Astrocyte of the hippocampus (primary cell): ENCODE measurements around the gene FOXO6.

Experiments used
- DNase-seq: peaks from one replicate; pipeline ENCODE4 v3.0.0; 2011; ENCODE audit warnings: low read depth, low spot score

Gene FOXO6

DNA sequence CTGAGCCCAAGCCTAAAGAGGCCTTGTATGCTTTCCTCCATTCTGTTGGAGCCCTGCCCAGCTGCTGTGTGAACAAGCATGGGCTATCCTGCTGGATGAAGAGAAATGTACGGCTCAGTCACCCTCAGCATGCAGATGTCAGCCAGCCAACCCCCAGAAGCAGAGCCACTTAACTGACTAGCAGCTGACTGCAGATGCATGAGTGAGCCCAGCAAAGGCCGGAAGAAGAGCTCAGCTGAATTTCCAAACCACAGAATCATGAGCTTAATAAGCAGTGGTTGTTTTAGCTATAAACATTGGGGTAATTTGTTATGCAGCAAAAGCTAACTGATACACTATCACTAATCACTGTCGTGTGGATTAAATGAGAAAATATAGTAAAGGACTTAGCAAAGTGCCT, 39.0 kb downstream of the FOXO6 start:
- DNase-seq, result no peak

DNA sequence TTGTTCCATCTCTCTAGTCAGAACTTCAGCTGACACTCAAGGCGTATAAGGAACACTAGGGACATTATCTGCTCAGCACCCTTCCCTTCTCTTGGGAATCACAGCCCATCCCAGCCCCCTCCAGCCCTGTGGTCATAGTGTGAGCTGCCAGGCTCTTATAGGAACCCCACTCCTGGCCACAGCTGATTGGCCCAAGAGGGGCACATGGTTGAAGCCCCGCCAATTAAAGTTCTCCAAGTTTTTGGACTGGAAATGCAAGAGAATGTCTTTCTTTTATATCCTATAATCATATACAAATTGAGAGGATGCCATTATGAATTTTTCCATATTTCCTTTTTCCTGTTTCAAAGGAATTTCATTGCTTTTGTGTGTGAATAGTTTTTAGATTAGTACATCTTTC, 40.7 kb downstream of the FOXO6 start:
- DNase-seq, result no peak

DNA sequence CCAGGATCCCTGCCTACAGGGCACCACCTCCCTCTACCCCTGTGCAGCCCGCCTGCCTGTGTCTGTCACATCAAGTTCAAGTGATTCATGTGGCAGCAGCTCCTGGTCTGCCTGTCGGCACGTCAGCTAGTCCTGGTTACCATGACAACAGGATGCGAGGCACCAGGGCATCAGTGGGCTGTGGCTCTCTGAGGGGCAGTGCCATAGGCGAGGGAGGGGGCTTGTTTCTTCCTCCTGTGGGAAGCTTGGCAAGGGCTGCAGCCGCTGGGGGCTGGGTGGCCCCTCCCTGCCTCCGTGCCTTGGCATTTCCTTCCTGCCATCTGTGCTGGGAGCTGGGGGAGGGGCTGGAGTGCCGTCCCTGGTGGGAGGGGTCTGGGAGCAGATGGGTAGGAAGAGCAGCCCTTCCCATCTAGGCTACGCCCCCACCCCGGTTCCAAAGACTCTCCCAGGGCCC, 43.1 kb downstream of the FOXO6 start:
- DNase-seq, result peak; percentile 79

DNA sequence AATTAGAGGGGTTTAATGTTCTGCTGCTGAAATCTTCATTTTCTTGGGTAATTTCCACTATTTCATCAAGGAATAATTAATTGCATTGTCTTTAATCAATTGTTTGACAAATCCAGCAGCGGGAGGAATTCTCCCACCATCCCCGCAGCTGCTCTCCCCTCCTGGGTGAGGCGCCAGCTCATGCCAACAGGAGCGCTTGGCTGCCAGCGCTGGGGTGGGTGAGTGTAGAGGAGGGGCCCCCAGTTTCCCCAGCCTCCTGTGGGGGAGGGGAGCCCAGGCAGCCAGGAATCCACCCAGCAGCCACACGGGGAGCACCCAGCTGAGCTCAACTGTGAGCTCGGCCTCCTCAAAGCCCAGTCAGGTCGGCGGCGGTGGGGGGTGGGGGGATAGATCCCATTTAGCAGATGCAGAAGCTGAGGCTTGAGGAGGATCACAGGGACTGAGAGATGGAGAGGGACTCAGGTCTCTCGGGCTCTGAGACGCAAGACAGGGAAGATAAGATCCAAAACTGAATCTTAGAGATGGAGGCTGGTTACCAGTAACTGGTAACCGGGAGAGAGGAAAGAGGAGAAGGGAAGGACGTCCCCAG, 46.5 kb downstream of the FOXO6 start:
- no peak for DNase-seq

DNA sequence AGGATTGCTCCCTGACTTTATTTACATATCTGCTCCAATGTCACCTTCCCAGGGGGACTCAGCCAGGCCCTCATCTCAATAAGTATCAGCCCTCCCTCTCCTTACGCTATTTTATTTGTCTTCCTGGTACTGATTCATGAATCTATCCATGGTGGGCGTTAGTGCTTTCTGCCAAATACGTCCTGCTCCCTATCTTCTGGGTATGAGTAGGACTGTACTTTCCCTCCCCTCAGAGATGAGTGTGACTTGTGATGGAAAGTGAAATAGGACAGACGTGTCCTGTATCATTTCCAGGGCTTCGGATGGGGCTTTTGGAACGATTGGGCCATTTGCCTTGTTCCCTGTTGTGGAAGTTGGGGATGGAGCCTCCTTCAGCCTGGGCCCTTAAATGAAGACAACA, 47.5 kb downstream of the FOXO6 start:
- no peak for DNase-seq

DNA sequence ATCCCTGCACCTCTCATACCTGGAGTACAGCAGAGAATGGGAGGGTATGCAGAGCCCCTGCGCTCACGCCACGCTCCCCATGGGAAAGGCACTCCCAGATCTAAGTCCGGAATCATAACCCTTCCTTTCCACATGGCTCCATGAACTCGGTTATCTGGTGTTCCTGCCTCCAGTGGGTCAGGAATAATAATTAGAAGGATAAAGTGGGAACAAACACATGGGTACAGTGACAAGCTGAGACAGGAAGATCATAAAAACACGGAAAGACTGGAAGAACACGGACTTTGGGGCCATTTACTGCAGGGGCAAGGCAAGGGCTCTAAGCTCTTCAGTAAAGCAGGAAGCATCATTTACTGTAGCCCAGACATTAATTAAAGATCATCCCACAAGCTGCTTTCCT, 48.6 kb downstream of the FOXO6 start:
- DNase-seq, result no peak

DNA sequence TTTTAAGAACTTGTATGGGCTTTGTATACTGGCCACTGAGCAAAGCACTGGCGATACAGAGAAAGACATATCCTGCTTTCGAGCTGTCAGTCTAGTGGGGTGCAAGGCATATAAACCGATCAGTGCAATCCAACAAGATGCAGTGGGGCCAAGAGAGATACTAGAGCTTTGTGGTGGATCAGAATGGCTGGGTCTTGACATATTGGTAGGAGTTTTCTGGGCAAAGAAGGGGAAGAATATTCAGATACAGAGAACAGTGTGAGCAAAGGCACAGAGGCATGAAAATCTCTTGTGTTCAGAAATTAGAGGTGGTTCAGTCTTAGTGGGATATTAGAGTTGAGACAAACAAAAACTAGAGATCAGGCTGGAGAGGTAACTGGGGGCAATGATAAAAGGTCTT, 49.2 kb downstream of the FOXO6 start:
- no peak for DNase-seq

DNA sequence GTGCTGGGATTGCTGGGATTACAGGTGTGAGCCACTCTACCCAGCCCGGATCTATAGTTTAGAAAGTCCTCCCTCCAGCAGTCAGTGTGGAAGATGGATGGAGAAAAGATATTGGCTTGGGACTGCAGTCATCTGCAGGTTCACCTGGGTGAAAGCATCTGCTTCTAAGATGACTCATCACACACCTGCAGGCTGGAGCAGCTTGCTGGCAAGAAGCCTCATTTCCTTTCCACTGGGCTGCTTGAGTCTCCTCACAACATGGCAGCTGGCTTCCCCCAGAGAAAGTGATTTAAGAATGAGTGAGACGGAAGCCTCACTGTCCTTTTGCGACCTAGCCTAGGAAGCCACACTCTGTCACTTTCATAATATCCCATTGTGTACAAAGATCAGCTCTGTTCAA, 50.0 kb downstream of the FOXO6 start:
- no peak for DNase-seq

DNA sequence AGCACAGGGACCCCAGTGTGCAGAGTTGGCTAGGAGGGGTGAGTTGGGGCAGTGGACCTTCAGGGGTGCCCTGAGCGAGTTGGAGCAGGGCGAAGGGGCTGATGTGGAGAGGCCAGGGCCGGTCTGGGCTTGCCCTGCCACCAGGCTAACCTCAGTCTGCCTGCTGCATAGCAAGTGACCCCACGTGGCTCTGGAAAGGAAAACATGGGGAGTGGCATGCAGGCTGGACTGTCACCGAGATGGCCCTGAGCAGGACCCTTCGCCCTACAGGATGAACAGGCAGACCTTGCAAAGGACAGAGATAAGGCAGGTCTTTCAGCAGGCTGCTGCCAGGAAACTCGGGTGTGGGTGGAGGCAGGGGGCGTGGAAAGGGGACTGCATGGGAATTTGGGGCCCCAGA, 51.5 kb downstream of the FOXO6 start:
- no peak for DNase-seq

DNA sequence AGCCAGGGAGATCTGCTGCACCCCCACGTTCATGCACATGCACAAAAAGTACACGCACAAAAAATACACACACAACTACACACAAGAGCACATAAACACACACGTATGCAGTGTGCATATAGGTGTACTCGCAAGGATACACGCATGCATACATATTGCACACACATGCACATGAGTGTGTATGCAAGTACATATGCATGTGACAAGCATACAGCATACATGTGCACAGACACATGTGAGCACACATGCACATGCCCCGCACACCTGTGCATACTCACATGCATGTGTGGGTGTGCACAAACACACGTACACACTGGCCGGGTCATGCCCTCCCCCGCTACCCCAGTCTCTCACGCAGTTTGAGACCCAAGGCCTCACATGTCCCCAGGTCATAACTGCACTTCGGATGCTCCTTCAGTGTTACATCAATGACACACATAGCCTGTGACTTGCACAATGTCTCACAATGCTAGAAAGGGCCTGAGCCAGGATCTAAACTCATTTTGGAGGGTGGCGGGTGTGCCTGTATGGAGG, 52.6 kb downstream of the FOXO6 start:
- no peak for DNase-seq

DNA sequence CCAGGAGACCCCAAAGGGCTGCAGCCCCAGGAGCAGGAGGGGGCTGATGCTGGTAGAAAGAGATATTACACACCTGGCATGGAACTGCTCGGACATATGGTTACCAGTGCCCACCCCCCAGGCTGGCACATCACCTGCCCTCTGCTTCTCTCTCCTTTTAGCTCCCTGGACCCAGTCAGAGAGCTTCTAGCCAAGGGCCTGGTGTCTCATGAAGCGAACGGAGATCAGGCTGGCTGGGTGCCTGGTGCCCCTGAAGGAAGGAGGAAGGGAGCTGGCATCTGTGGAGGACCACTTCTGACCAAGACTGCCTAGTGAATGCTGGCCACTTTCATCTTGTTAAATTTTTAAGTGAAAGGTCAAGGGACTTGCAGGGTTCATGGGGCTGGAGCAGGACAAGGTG, 53.1 kb downstream of the FOXO6 start:
- DNase-seq, result no peak

DNA sequence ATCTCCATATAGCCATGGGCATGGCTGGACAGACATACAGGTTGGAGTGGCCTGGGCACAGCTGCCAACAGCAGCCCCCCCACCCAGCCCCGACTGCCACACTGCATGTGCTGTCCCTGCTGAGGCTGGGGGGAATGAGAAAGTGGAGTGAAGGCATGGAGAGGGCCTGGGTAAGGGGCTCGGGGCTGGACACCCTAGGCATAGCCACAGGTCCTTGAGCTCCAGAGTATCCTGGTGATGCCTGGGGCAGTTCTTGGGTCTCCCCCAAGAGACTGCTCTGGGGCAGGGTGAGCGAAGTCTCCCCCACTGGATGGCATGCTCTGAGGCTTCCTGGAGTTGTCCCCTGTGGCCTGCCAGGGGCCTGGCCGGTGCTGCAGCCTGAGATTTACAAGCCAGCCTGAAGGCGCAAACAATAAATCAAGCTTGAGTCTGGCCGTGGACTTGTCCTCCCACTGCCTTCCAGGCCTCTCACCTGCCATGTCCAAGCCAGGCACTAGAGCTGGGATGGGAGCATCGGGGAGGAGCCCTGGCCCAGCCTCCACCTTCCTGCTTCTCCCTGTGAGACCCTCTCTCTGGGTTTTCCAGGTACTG, 53.6 kb downstream of the FOXO6 start:
- DNase-seq, result no peak

DNA sequence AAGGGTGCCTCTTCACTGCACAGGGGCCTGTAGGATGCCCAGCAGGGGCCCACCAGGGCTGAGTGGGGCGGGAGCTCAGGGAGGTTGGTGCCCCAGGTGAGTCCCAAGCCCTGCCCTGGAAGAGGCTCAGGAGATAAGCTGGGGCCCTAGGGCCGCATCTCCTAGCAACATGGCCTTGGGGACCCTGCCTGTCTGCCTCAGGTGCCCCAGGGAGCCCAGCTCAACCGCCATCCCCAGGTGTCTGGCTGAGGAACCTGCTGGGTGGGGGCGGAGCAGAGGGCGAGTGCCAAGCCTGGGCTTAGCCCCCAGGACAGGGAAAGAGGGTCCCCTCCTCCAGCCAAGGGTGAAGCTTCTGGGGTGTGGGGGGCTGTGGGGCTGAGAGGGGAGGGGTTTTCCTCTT, 54.8 kb downstream of the FOXO6 start:
- DNase-seq, result no peak

DNA sequence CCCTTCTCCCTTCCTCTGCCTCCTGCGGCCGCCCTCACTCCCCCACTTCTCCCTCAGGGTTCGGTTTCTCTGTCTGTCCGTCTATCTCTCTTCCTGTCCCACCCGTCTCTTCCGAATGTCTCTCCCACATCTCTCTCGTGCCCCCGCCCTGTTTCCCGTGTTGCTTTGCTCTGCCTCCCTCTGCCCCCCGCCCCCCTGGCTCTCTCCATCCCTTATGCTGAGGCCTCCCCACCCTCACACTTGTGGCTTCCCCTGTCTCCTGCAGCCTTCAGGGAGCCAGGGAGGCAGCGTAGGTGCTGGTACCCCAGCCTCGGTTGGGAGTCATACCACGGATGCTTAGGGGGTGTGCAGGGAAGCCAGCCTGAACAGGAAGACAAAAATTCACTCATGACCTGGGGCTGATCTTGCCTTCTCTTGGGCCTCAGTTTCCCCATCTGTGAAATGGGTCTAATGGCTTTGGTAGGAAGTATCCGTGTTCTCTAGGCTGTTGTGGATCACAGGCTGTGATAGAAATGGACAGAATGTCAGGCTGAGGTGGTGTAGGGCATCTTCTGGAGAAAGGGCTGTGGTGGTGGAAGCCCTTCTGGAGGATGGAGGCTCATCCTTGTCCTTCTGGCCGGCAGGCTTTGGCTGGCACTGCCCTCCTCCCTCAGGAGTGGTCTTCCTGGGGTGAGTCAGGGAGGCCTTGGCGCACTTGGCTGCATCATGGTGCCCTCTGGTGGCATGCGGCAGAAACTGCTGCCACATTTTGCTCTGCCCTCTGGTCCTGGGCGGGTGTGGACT, 55.5 kb downstream of the FOXO6 start:
- peak; percentile 88 for DNase-seq

DNA sequence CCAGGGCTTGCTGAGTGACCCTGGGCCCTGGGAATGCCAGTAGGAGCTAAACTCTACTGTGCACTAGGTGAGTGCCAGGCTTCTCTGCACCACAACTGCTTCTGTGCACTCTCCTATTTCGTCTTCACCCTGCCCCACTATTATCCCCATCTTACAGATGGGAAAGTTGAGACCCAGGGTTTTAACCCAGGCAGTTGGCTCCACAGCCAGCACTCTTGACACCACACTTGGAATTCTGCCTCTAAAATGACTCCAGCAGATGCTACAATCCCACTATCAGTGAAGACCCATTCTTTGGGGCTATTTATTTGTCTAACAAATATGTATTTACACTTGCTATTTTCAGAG, 56.1 kb downstream of the FOXO6 start:
- DNase-seq, result no peak

DNA sequence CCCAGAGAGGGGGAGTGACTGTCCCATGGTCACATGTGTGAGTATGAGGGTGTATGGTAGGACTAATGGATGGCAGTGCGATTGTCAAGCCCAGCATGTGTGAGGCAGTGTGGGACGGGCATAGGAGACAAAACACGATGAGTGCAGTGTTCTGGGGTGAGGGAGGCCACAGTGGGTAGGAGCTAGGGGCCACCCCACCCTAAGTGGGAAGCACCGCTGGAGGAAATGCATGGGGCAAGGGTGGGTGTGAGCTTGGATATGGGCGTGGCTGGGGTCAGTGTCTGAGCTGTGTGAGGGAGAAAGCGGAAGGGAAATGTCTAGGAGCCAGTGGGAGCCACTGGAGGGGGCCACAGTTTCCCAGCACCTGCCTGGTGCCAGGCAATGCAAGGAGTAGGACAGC, 56.5 kb downstream of the FOXO6 start:
- DNase-seq, result no peak

DNA sequence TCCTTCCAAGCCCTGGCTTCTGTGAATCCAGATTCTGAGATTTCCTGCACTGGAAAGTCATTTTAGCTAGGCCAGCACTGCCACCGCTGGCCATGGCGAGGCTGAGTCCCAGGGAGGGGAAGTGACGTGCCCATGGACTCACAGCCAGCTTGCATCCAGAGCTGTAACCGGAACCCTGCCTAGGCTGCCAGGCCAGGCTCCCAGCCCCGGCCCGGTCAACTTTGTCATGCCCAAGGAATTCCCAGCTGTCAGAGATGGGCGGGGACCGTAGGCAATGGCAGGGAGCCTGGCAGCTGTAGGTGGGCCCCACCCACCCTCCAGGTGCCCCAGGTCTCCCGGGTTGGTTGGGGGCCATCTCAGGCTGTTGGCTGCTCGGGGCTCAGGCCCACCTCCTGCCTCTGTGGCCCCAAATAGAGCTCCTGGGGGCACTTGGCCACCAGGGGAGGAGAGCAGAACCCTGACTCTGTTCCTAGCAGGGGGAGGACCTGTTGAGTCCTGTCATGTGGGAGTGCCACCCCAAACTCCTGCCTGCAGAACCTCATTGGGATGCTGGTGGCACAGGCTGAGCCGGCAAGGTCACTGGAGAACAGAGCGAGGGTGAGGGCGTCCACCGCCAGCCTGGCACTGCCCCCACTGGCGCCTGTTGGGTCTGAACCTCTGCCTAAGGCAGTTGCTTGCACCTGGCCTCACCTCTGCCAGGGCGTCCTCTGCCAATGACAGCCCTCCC, 57.8 kb downstream of the FOXO6 start:
- DNase-seq, result peak; percentile 92

DNA sequence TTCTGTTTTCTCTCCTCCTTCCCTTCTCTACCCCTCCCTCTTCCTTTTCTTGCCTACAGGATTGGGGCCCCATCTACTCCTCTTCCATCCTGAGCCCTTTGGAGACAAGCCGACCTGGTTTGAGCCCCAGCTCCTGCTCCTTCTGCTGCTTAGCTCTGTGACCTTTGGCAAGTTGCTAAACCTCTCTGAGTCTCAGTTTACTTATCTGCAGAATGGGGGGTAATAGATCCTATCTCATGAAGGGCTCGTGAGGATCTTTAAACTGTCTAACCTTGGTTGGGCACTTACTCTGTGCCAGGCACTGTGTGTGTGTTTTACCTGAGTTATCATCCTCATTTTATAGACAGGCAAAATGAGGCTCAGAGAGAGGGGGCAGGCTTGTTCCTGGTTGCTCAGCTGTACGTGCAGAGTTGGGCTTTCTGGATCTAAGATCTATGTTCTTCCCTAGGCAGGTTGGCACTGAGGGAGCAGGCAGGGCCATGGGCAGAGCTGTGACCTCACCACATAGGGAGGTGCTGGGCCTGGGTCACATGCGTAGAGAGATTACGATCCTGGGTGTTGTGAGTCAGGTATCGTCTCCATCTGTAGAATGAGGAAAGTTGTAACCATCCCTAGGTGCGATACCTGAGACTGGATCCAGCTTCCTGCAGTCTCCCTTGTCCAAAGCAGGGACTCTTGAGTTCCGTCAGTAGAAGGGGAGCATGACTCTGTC, 58.5 kb downstream of the FOXO6 start:
- DNase-seq, result no peak

DNA sequence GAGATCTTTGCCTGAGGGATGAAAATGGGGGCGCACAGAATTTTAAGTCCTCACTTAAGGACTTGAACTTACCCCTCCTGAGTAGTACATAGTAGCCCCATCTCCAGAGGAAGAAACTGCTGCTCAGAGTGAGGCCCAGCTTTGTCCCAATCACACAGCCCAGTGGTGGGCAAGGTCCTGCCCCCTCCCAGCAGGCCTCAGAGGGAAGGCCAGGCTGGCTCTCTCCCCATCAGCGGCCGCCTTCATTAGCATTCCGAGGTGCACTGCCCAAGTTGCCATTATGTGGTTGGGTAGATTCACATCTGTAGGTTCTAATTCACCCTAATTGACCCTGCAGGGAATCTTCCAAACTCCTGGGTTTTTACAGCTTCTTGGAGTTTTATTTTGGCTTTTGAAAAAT, 59.1 kb downstream of the FOXO6 start:
- no peak for DNase-seq

DNA sequence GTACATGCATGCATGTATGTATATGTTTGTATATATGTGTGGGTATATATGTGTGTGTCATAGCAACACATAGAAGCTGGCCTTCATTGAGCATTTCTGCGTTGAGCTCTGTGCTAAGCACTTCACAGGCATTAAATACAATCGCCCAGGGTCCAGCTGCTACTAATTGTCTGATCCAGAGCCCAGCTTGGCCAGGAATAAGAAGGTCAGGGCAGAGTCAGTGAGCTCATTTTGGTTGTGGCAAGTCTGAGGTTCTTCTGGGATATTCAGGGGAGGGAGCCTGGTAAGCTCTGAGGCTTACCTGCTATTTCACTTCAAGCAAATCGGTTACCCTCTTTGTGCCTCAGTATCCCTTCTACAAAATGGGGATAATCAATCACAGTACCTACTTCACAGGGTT, 59.6 kb downstream of the FOXO6 start:
- DNase-seq, result no peak

DNA sequence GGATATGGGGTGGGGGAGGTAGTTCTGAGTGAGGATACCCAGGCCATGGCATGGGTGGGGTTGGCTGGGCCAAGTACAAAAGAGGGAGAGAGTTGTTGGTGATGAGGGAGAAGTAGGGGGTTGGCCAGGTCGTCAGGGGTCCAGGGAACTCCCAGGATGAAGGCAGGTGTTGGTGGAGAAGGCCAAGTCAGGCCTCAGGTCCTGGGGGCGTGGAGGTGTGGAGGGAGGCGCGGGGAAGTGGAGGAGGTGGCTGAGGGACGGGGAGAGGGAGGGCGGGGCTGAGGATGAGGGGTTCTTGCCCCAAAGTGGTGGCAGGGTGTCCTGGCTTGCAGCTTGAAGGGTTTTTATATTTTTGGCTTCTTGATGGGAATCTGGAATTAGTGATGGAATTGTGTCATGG, 61.1 kb downstream of the FOXO6 start:
- no peak for DNase-seq
